HepG2 (cell line): ENCODE results near the gene ENO1. TPM values are rescaled to one million over a fixed set of nuclear protein-coding genes. Genes with fewer than 3 reads are reported as not detected.
A peak's percentile ranks its signal among the peaks of the same experiment; 100 is the strongest.

Source experiments
- AKAP8 ChIP-seq: sonication (generic); formaldehyde crosslinking; IDR thresholded peaks from 2 replicates; pipeline ENCODE4 v1.5.1; 2020; ENCODE audit warnings: mild to moderate bottlenecking, missing genetic modification reagents
- CEBPG ChIP-seq: IDR thresholded peaks from 2 replicates; pipeline ENCODE4 v1.6.1; 2016
- GATAD2A ChIP-seq: IDR thresholded peaks from 2 replicates; pipeline ENCODE4 v1.6.1; 2016
- HMGA1 ChIP-seq: sonication (generic); formaldehyde crosslinking; conservative IDR thresholded peaks from 2 replicates; pipeline ENCODE4 v1.4.0; 2020; ENCODE audit warnings: missing genetic modification reagents
- KLF15 ChIP-seq: sonication (generic); formaldehyde crosslinking; IDR thresholded peaks from 2 replicates; pipeline ENCODE4 v1.8.1; 2023; ENCODE audit warnings: borderline replicate concordance, mild to moderate bottlenecking, inconsistent platforms, missing genetic modification reagents, mixed read lengths
- NR2F6 ChIP-seq, 2 experiments: IDR thresholded peaks; 2 replicates each; pipeline ENCODE4 v1.6.1; 2016; ENCODE audit warnings: antibody characterized with exemption in 1 of 2, mild to moderate bottlenecking in 1 of 2
- SETDB1 ChIP-seq: sonication (generic); formaldehyde crosslinking; IDR thresholded peaks from 2 replicates; pipeline ENCODE4 v1.5.1; 2020; ENCODE audit warnings: missing genetic modification reagents, mild to moderate bottlenecking, borderline replicate concordance
- SMARCC2 ChIP-seq: fragments of 450-650 bp; IDR thresholded peaks from 2 replicates; pipeline ENCODE4 v1.6.1; 2017; ENCODE audit warnings: antibody characterized with exemption, mild to moderate bottlenecking
- SOX5 ChIP-seq: IDR thresholded peaks from 2 replicates; pipeline ENCODE4 v1.6.1; 2016; ENCODE audit warnings: borderline replicate concordance
- ZBTB38 ChIP-seq: sonication (generic); formaldehyde crosslinking; IDR thresholded peaks from 2 replicates; pipeline ENCODE4 v1.5.1; 2020; ENCODE audit warnings: mild to moderate bottlenecking, missing genetic modification reagents
- ZBTB49 ChIP-seq: sonication (generic); formaldehyde crosslinking; IDR thresholded peaks from 2 replicates; pipeline ENCODE4 v1.4.0; 2020; ENCODE audit warnings: missing genetic modification reagents, borderline replicate concordance
- ZFP37 ChIP-seq: sonication (generic); formaldehyde crosslinking; IDR thresholded peaks from 2 replicates; pipeline ENCODE4 v1.4.0; 2020; ENCODE audit warnings: missing genetic modification reagents, borderline replicate concordance
- ZNF562 ChIP-seq: sonication (generic); formaldehyde crosslinking; IDR thresholded peaks from 2 replicates; pipeline ENCODE4 v1.8.0; 2022; ENCODE audit warnings: missing genetic modification reagents, borderline replicate concordance
- ZNF576 ChIP-seq: sonication (generic); formaldehyde crosslinking; IDR thresholded peaks from 2 replicates; pipeline ENCODE4 v1.4.0; 2020; ENCODE audit warnings: mild to moderate bottlenecking, missing genetic modification reagents
- ZNF629 ChIP-seq: sonication (generic); formaldehyde crosslinking; conservative IDR thresholded peaks from 2 replicates; pipeline ENCODE4 v1.5.0; 2020; ENCODE audit warnings: missing genetic modification reagents
- ZNF792 ChIP-seq: IDR thresholded peaks from 2 replicates; pipeline ENCODE4 v1.6.1; 2016
- ZNF883 ChIP-seq: sonication (generic); formaldehyde crosslinking; IDR thresholded peaks from 2 replicates; pipeline ENCODE4 v1.5.1; 2020; ENCODE audit warnings: mild to moderate bottlenecking, missing genetic modification reagents; ENCODE audit errors: not compliant biosample characterization
- polyA plus RNA-seq, 8 experiments: library from polyadenylated mRNA; depleted of rRNA in 3 of 8; stranded (reverse) in 7 of 8; unstranded in 1 of 8; fragments of >200 nt; fragmentation: Illumina TruSeq in 4 of 8; extraction: Trizol in 4 of 8; gene quantifications; 2 replicates each; pipeline versions ENCODE4 v1.2.1 to v1.2.3, GENCODE V29; 2011 to 2016; ENCODE audit warnings: low read depth in 4 of 8, missing spikeins in 1 of 8, mixed read lengths in 1 of 8; ENCODE audit not compliant: insufficient read depth in 1 of 8
- total RNA-seq, 5 experiments: library from RNA; depleted of rRNA; stranded (reverse); fragments of >200 nt; fragmentation: Illumina TruSeq; extraction: Trizol; gene quantifications; 2 replicates each; pipeline ENCODE4 v1.2.3, GENCODE V29; 2016; ENCODE audit warnings: low read depth in 1 of 5
- TF ChIP-seq, protein P1 (sequence below): sonication (generic); formaldehyde crosslinking; IDR thresholded peaks from 2 replicates; pipeline ENCODE4 v1.5.0; 2020; ENCODE audit warnings: missing genetic modification reagents
- TF ChIP-seq, protein P2 (sequence below): IDR thresholded peaks from 2 replicates; pipeline ENCODE4 v1.6.1; 2016; ENCODE audit warnings: control low read depth
- TF ChIP-seq, protein P3 (sequence below): sonication (generic); formaldehyde crosslinking; IDR thresholded peaks from 2 replicates; pipeline ENCODE4 v1.5.0; 2020; ENCODE audit warnings: mild to moderate bottlenecking, missing genetic modification reagents
- TF ChIP-seq, protein P4 (sequence below): sonication (generic); formaldehyde crosslinking; IDR thresholded peaks from 2 replicates; pipeline ENCODE4 v1.8.0; 2022; ENCODE audit warnings: missing genetic modification reagents, mild to moderate bottlenecking, moderate library complexity, borderline replicate concordance

The ENO1 gene
- total and polyA plus RNA-seq, 2 of the 13 experiments (the other 11 are each of a cell fraction or from before 2014, with no cell fraction given) = 1,559 to 3,103 TPM

DNA sequence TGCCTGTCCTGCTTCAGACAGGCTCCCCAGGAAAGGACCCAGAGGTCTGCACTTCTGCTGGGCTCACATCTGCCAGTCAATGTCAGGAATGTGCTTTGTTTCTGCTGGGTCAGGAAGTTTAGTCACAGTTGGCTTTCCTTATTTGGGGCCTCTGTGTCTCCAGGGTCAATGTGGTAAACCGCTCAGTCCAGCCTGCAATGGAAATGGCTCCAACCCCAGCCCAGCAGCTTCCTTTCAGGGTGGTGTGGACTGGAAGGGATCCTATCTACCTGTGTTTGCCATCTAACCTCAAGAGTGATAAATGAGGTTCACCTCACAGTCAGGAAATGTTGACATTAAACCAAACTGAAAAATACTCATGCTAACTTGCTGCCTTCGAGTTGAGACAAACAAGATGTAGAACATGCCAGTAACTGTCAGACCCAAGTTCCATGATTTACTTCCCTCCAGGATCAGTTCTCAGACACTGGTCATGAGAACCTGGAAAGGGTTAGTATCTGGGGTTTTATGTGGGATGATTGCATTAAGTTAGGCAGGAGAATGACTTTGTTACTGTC, 20.3 kb downstream of the ENO1 start (continued):
- TF ChIP-seq AKAP8 (CRISPR knock-in tag) = peak; percentile 91; the same call in 1 of the 2 replicates
- no peak for TF ChIP-seq SMARCC2
- TF ChIP-seq ZBTB38 (CRISPR knock-in tag) = peak; percentile 72
- peak; percentile 83 for TF ChIP-seq ZNF792 (CRISPR knock-in tag)
- peak; percentile 50 for TF ChIP-seq GATAD2A (CRISPR knock-in tag)
- TF ChIP-seq SETDB1 (CRISPR knock-in tag) = no peak
- TF ChIP-seq, protein P1, sequence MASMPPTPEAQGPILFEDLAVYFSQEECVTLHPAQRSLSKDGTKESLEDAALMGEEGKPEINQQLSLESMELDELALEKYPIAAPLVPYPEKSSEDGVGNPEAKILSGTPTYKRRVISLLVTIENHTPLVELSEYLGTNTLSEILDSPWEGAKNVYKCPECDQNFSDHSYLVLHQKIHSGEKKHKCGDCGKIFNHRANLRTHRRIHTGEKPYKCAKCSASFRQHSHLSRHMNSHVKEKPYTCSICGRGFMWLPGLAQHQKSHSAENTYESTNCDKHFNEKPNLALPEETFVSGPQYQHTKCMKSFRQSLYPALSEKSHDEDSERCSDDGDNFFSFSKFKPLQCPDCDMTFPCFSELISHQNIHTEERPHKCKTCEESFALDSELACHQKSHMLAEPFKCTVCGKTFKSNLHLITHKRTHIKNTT (CRISPR knock-in tag) = no peak
- TF ChIP-seq ZFP37 = 0 out of 2 replicates have a peak, but pooled peaks have one; percentile 47
- TF ChIP-seq, protein P2, sequence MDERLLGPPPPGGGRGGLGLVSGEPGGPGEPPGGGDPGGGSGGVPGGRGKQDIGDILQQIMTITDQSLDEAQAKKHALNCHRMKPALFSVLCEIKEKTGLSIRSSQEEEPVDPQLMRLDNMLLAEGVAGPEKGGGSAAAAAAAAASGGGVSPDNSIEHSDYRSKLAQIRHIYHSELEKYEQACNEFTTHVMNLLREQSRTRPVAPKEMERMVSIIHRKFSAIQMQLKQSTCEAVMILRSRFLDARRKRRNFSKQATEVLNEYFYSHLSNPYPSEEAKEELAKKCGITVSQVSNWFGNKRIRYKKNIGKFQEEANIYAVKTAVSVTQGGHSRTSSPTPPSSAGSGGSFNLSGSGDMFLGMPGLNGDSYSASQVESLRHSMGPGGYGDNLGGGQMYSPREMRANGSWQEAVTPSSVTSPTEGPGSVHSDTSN = peak; percentile 57
- no peak for TF ChIP-seq ZBTB49 (CRISPR knock-in tag)
- peak; percentile 16; the same call in 1 of the 2 replicates for TF ChIP-seq CEBPG (CRISPR knock-in tag)
- TF ChIP-seq NR2F6 (IDR thresholded peaks at IDR 0.05) = peak; percentile 63
- TF ChIP-seq NR2F6 (CRISPR knock-in tag; IDR thresholded peaks at IDR 0.05) = 0 out of 2 replicates have a peak, but pooled peaks have one; percentile 33
- peak; percentile 27; the same call in 1 of the 2 replicates for TF ChIP-seq SOX5
- TF ChIP-seq ZNF562 (CRISPR knock-in tag) = no peak
- TF ChIP-seq ZNF576 = no peak
- TF ChIP-seq, protein P3, sequence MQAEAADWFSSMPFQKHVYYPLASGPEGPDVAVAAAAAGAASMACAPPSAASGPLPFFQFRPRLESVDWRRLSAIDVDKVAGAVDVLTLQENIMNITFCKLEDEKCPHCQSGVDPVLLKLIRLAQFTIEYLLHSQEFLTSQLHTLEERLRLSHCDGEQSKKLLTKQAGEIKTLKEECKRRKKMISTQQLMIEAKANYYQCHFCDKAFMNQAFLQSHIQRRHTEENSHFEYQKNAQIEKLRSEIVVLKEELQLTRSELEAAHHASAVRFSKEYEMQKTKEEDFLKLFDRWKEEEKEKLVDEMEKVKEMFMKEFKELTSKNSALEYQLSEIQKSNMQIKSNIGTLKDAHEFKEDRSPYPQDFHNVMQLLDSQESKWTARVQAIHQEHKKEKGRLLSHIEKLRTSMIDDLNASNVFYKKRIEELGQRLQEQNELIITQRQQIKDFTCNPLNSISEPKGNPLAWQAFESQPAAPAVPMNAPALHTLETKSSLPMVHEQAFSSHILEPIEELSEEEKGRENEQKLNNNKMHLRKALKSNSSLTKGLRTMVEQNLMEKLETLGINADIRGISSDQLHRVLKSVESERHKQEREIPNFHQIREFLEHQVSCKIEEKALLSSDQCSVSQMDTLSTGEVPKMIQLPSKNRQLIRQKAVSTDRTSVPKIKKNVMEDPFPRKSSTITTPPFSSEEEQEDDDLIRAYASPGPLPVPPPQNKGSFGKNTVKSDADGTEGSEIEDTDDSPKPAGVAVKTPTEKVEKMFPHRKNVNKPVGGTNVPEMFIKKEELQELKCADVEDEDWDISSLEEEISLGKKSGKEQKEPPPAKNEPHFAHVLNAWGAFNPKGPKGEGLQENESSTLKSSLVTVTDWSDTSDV = no peak
- TF ChIP-seq ZNF883 (CRISPR knock-in tag) = no peak
- TF ChIP-seq ZNF629 (CRISPR knock-in tag) = 0 out of 2 replicates have a peak, but pooled peaks have one; percentile 6
- TF ChIP-seq KLF15 (CRISPR knock-in tag) = no peak
- TF ChIP-seq, protein P4, sequence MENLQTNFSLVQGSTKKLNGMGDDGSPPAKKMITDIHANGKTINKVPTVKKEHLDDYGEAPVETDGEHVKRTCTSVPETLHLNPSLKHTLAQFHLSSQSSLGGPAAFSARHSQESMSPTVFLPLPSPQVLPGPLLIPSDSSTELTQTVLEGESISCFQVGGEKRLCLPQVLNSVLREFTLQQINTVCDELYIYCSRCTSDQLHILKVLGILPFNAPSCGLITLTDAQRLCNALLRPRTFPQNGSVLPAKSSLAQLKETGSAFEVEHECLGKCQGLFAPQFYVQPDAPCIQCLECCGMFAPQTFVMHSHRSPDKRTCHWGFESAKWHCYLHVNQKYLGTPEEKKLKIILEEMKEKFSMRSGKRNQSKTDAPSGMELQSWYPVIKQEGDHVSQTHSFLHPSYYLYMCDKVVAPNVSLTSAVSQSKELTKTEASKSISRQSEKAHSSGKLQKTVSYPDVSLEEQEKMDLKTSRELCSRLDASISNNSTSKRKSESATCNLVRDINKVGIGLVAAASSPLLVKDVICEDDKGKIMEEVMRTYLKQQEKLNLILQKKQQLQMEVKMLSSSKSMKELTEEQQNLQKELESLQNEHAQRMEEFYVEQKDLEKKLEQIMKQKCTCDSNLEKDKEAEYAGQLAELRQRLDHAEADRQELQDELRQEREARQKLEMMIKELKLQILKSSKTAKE (CRISPR knock-in tag) = no peak
- TF ChIP-seq HMGA1 (CRISPR knock-in tag) = no peak
